Choroid plexus epithelial cell (primary cell): ENCODE data around the gene PINLYP.

Experiments
- DNase-seq: peaks from one replicate; pipeline ENCODE4 v3.0.0-alpha.2; 2010; ENCODE audit warnings: low read depth
- H3K4me3 ChIP-seq: 2 replicates; pipeline ENCODE4 v1.5.1; 2011; ENCODE audit warnings: low read depth, mild to moderate bottlenecking, control low read depth, low read length, moderate library complexity
- TF ChIP-seq, protein P1 (sequence below): conservative IDR thresholded peaks from 2 replicates; pipeline ENCODE4 v1.5.1; 2011; ENCODE audit warnings: low read depth, mild to moderate bottlenecking, control low read depth, inconsistent platforms, low read length, moderate library complexity

Gene PINLYP

GRCh38 chr19:43570174-43570791 is 5.3 kb upstream of the PINLYP start:
- no peak for DNase-seq
- H3K4me3 ChIP-seq, result no peak overlapping the region
- TF ChIP-seq, protein P1, sequence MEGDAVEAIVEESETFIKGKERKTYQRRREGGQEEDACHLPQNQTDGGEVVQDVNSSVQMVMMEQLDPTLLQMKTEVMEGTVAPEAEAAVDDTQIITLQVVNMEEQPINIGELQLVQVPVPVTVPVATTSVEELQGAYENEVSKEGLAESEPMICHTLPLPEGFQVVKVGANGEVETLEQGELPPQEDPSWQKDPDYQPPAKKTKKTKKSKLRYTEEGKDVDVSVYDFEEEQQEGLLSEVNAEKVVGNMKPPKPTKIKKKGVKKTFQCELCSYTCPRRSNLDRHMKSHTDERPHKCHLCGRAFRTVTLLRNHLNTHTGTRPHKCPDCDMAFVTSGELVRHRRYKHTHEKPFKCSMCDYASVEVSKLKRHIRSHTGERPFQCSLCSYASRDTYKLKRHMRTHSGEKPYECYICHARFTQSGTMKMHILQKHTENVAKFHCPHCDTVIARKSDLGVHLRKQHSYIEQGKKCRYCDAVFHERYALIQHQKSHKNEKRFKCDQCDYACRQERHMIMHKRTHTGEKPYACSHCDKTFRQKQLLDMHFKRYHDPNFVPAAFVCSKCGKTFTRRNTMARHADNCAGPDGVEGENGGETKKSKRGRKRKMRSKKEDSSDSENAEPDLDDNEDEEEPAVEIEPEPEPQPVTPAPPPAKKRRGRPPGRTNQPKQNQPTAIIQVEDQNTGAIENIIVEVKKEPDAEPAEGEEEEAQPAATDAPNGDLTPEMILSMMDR, result no peak

DNA sequence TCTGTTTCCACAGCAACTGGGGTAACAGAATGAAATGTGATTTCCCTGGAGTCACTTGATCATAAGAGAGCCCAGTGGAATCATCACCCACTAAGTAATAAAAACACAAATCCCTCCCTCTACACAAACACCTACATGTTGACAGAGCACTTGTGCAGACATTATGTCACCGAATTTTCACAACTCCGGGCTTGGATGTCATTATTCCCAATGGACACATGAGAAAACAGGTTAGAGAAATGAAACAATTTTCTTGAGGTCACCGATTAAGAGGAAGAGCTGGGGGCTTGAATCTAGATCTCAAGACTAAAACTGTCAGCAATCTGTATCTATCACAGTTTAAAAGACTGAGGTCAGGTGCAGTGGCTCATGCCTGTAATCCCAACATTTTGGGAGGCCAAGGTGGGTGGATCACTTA is 3.4 kb upstream of the PINLYP start:
- TF ChIP-seq, protein P1, result no peak
- H3K4me3 ChIP-seq, result no peak overlapping the region
- DNase-seq, result no peak

DNA sequence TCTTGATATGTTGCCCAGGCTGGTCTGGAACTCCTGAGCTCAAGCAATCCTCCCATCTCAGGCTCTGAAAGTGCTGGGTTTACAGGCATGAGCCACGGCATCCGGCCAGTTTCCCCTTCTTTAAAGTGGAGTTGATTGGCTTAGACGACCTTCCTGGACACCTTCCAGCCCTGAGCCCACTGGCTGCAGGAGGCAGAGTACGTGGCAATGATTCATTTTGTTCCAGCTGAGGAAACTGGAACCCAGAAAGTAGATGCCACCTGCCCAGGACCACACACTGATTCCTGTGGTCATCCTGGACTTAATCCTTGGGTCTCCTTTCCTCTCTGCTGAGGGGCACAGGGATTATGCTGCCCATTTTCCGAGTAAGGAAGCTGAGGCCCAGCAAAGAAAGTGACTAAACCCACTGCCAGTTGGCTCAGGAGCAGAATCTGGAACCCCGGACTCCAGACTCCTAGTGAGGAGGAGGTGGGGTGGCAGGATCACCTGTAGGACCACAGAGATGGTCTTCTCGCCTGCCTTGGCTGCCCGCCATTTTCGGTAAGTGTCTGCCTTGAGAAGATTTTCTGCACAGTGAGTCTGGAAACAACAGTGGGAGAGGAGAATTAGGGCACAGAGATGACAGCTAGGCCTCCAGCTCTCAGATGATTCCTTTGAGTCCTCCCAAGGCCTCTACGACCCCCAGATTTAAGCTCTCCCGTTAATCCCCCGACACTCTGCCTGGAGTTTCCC is 1.0 kb upstream of the PINLYP start:
- TF ChIP-seq, protein P1, result no peak
- peak; percentile 39 for DNase-seq
- H3K4me3 ChIP-seq, result peak overlapping the region; percentile 91

DNA sequence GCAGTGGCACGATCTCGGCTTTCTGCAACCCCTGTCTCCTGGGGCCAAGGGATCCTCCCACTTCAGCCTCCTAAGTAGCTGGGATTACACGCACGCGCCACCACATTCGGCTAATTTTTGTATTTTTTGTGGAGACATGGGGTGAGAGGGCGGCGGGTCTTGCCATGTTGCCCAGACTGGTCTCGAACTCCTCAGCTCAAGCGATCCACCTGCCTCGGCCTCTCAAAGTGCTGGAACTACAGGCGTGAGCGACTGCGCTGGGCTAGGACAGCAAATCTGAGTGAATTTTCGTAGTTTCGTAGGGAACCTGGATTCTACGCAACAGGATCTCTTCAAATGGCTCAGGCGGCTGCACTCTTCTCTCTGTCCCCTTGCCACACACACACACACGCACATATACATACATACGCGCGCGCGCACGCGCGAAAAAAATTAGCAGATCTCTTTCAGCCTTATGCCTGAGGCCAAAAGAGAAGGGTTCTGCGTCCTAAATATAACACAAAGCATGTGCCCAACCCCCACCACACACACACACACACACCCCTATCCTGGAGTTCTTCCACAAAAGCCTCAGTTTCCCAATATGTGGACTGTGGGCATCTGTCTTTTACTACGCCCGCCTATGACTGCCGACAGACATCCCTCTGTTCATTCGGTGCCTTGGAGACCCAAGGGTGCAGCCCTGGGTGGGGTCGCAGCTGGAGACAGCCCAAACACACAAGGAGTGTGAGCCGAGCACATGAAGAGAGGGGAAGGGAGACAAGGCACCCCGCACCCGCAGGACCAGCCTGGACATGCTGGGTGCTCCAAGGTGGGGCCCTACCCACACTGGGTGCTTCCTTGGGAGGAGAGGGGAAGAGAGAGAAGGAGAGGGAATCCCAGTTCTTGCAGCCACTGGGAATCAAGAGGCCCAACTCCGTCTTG is 616 bp downstream of the PINLYP start:
- TF ChIP-seq, protein P1, result no peak
- no peak for DNase-seq
- peak overlapping the region; percentile 52 for H3K4me3 ChIP-seq

DNA sequence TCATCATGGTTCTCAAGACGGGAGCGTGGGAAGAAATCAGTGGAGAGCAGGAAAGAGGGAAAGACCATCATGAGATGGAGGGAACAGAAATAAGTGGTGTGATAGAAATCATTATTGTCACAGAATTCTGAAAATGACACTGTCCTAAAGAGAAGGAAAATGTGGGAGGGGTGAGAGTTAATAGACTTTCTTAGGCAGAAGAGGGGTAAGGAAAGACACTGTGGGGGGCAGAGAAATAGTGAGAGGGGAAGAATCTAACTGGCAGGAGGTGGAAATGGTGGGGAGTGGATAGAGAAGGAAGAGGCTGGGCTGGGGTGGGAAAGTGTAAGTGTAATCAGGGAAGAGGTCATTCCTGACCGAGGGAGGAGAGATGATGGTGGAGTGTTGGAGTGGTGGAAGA is 3.2 kb downstream of the PINLYP start:
- DNase-seq, result no peak
- TF ChIP-seq, protein P1, result no peak
- no peak overlapping the region for H3K4me3 ChIP-seq

GRCh38 chr19:43581467-43581866 is 5.9 kb downstream of the PINLYP start:
- H3K4me3 ChIP-seq, result no peak overlapping the region
- TF ChIP-seq, protein P1, result no peak
- no peak for DNase-seq
